Fibroblast of peridontal ligament (primary cell): Measurements from ENCODE around the gene SEZ6L.

Experiments used
- DNase-seq: peaks from one replicate; pipeline ENCODE4 v3.0.0-alpha.2; 2010; ENCODE audit errors: extremely low read depth

The SEZ6L gene

GRCh38 chr22:26426924-26427323 is 257.7 kb downstream of the SEZ6L start:
- DNase-seq, result no peak

DNA sequence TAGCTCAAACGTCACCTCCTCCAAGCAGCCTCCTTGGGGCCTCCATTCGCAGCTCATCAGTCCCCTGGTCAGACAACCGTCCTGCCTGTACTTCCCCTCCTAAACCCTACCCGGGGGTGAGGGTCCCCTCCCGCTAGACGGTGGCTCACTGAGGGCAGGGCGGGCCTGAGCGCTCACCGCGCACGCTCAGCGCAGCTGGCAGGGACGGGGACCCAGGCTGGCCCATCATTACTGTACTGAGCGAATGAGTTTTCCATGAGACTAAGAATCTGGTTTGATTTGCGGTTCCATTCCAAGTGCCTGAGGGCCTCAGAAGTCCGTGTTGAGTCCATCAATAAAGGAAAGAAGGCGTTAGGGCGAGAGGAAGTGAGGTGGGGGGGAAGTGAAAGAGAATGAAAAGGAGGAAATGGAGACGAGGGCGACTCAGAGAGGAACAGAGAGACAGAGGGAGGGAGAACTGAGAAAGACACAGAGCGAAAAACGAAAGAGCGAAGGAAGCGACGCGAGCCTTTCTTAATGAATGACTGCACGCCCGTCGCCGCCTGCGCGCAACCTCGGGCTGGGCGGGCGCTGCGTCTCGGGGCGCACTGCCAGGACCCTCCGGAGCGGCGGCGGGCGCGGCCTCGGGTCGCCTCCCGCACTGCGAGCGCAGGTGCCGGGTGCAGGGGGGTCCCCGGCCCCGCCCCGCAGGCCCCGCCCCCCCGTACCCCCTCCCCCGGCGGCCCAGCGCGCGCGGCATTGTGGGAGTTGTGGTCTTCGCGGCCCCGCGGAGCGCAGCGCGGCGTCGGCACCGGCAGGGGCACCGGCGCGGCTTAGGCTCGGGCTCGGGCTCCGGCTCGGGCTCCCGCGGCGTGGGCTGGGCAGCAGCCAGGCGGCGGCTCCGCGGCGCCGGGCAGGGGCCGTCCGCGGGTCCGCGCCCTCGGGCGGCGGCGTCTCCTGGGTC is 259.5 kb downstream of the SEZ6L start, which contains the start of gene ASPHD2:
ASPHD2 (plus strand) TSS at position 746 of the 943 bp plus-strand sequence. CDS start 4,356 bp downstream, outside the sequence.
- DNase-seq, result peak; percentile 62

- no peak for DNase-seq
Observed at GRCh38 chr22:26429458-26430286, 260.4 kb downstream of the SEZ6L start.

GRCh38 chr22:26430600-26430999 is 261.3 kb downstream of the SEZ6L start:
- DNase-seq, result no peak

- DNase-seq, result no peak
Observed at GRCh38 chr22:26431261-26431995, 262.2 kb downstream of the SEZ6L start.

DNA sequence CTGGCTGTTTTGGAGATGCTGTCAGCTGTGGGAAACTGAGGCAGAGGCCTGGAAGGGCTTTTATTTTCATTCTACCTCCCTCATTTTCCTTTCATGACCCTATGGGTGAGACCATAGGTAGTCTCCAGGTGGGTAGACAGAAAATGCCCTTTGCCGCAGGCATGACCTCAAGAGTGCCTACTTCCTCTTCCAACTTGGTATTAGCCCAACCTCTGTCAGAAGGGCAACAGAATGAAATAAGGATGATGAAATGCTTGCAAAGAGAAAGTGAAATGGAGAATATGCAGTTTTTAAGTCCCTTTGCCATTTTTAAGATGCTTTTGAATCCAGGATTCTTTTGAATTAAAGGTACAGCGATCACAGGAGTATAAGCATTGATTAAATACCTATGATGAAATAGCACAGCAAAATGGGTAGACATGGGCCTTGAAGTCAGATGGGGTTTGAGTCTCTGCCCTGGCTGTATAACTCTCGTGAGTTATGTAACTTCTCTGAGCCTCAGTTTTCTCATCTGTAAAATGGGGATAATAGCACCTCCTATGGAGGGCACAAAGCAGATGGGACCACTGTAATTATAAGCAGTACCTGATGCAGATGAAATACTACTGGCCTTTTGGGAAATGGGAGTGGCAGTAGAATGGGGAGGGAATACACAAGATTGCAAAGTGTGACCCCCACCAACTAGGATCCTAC is 263.5 kb downstream of the SEZ6L start:
- no peak for DNase-seq
